ENCODE measurements around the gene C2CD3.

- TF ChIP-seq POLR2A (IDR thresholded peaks at IDR 0.05) (no peak), CTCF (IDR thresholded peaks at IDR 0.05) (no peak)
Measured at GRCh38 chr11:74084796-74085541, 85.8 kb downstream of the C2CD3 start.

All from esophagus squamous epithelium (tissue), 4 donors.